ACC112 (cell line): ENCODE measurements around the gene SH2D4B.

Experiments
- H2AFZ ChIP-seq: fragments of 200-600 bp; sonication (generic); one replicate; pipeline ENCODE4 v1.6.0; 2017; ENCODE audit warnings: antibody characterized with exemption, low read length; ENCODE audit not compliant: unreplicated experiment
- H3K27ac ChIP-seq: fragments of 200-600 bp; sonication (generic); 2 replicates; pipeline ENCODE4 v1.5.1; 2014; ENCODE audit warnings: low read depth, mild to moderate bottlenecking, antibody characterized with exemption, low read length, moderate library complexity
- H3K27me3 ChIP-seq: fragments of 200-600 bp; sonication (generic); 2 replicates; pipeline ENCODE4 v1.6.1; 2014; ENCODE audit warnings: mild to moderate bottlenecking, antibody characterized with exemption, low read length, moderate library complexity, mixed read lengths; ENCODE audit not compliant: insufficient read depth
- H3K36me3 ChIP-seq: fragments of 200-600 bp; sonication (generic); 2 replicates; pipeline ENCODE4 v1.6.1; 2016; ENCODE audit warnings: mild to moderate bottlenecking, antibody characterized with exemption, low read length, moderate library complexity, mixed read lengths; ENCODE audit not compliant: insufficient read depth
- H3K4me1 ChIP-seq: fragments of 200-600 bp; sonication (generic); one replicate; pipeline ENCODE4 v1.6.1; 2016; ENCODE audit warnings: low read length, mixed read lengths; ENCODE audit not compliant: insufficient read depth, unreplicated experiment, control insufficient read depth
- H3K4me3 ChIP-seq: fragments of 200-600 bp; sonication (generic); 2 replicates; pipeline ENCODE4 v1.5.1; 2014; ENCODE audit warnings: mild to moderate bottlenecking, low read depth, low read length
- H3K79me2 ChIP-seq: fragments of 200-600 bp; sonication (generic); one replicate; pipeline ENCODE4 v1.6.0; 2016; ENCODE audit warnings: low read length; ENCODE audit not compliant: control insufficient read depth, unreplicated experiment, insufficient read depth

Gene SH2D4B

DNA sequence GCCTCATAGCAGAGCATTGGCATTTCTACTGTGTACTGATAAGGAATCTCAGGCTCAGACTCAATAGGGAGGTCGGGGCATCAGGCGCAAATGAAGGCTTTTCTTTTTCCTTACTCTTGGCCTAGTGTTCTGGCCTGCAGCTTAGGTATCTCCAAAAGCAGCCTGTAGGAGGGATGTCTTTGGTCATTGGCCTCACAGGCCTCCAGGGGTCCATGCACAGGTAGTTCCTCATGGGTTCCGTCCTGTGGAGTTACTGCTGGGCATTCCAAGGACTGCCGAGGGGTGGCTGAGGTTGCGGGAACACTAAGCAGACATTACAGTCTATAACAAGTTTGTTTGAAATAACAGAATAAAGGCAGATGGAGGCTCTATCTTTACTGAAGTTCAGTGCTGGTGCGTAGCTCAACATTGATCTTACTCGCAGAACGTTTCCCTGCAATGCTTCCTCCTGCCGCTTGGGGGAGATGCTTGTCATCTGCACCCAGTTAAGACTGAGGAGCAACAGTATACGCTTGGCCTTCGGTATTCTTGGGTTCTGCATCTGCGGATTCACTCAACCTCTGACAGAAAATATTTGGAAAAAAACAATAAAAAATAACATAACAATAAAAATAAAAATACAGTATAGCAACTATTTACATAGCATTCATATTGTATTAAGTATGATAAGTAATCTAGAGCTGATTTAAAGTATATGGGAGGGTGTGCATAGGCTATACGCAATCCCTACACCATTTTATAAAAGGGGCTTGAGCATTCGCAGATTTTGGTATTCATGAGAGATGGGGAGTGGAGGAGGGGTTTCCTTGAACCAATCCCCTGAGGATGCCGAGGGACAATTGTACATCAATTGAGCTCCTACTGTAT, 58.9 kb downstream of the SH2D4B start:
- no peak overlapping the region for H3K4me3 ChIP-seq
- H3K27ac ChIP-seq = no peak overlapping the region
- H2AFZ ChIP-seq = no peak overlapping the region
- no peaks in the 10 kb centered on the region for H3K4me1 ChIP-seq
- H3K27me3 ChIP-seq = 0 out of 2 replicates have a peak, but pooled peaks cover 2% of the 10 kb centered on the region
- no peaks in the 10 kb centered on the region for H3K36me3 ChIP-seq
- H3K79me2 ChIP-seq = no peaks in the 10 kb centered on the region

DNA sequence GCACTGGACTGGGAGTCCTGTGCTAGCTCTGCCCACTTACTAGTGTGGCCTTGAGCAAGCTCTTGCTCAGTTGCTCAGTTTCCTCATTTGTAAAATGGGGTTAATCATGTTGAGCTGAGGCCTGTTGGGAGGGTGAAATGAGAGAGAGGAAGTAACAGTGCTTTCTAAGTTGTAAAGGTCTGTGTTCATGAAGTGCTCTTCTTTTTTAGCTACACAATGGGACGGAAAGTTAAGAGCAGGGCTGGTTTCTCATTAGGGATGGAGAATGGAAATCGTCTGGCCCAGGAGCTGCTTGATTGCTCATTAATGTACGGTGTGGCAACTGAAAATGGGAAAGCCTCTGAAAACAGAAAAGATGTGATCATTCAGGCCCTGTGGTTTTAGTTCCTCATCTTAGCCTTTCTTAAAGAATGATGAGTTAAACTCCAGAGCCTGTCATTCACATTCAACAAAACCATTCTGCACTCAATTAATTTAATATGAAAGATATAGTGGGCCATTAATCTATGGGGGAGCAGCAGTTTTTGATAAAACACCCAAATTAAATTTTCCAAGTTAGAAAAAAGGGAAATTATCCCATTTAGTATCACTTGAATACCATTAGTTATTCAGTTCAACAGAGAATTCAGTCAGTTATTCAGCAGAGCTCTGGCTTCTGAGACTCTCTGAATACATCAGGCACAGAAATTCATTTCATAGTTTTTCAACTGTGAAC, 60.5 kb downstream of the SH2D4B start:
- Histone ChIP-seq H3K27ac (no peak overlapping the region), H3K4me1 (no peaks in the 10 kb centered on the region), H3K4me3 (no peak overlapping the region), H2AFZ (no peak overlapping the region), H3K27me3 (0 out of 2 replicates have a peak, but pooled peaks cover 5% of the 10 kb centered on the region), H3K79me2 (no peaks in the 10 kb centered on the region), H3K36me3 (no peaks in the 10 kb centered on the region)

DNA sequence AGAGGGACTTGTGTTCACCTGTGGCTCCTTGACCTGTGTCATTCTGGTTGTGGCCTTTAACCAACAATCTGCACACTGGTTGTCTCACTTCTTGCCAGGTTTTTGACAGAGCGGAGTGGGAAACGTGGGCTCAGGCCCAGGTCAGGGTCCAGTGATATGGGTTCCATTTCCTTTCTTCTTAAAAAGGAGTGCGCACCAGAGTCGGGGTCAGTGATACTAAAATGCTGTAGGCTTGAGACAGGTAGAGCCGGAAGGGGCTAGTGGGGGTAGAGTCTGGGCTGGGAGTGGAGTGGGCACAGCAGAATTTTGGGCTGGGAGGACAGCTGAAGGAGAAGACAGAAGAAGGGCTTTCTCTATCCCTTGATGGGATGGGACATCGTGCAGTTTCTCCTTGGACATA, 61.2 kb downstream of the SH2D4B start:
- Histone ChIP-seq H3K79me2 (no peaks in the 10 kb centered on the region), H3K27me3 (0 out of 2 replicates have a peak, but pooled peaks cover 9% of the 10 kb centered on the region), H3K4me3 (no peak overlapping the region), H3K27ac (no peak overlapping the region), H2AFZ (no peak overlapping the region), H3K4me1 (no peaks in the 10 kb centered on the region), H3K36me3 (no peaks in the 10 kb centered on the region)

DNA sequence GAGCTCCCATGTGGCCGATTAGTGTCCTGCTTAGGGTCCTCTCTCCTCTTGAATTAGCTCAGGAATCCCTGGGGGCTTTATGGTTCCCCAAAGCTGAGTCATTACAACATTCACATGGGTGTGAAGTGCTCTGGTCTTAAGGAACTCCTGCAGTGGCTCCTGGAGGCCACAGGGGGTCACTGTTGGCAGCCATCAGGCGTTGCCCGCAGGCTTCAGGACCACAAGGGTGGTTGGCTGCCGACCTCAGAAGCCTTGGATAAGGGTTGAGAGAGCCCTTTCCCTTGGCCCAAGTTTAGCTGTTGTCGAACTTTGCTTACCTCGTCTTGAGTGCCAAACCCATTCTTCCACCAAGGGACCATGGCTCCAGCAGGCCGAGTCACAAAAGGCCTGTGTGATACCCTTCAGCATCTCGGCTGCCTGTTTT, 61.7 kb downstream of the SH2D4B start:
- H3K4me1 ChIP-seq = no peaks in the 10 kb centered on the region
- H3K4me3 ChIP-seq = no peak overlapping the region
- no peaks in the 10 kb centered on the region for H3K36me3 ChIP-seq
- H3K27me3 ChIP-seq = 0 out of 2 replicates have a peak, but pooled peaks cover 11% of the 10 kb centered on the region
- no peak overlapping the region for H2AFZ ChIP-seq
- no peaks in the 10 kb centered on the region for H3K79me2 ChIP-seq
- H3K27ac ChIP-seq = no peak overlapping the region

DNA sequence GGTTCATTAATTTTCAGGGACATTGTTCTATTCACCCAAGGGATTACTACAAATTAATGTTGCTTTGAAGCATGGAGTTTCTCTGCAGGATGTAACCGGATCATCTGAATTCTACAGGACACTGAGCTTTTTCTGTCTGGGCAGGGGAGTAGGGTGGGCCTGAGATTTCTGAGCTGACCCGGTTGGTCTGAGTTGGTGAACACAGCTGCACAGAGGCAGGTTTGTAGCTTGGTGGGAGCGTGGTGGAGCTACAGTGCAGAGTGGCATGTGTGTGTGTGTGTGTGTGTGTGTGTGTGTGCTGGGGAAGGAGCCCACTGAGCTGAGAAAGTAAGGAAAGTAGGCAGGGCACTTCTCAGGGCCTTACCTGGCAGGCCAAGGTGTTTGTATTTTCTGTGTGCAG, 62.6 kb downstream of the SH2D4B start:
- Histone ChIP-seq H3K4me1 (no peaks in the 10 kb centered on the region), H3K79me2 (no peaks in the 10 kb centered on the region), H3K4me3 (no peak overlapping the region), H3K36me3 (no peaks in the 10 kb centered on the region), H2AFZ (no peak overlapping the region), H3K27me3 (peaks cover 11% of the 10 kb centered on the region; the same call in 1 of the 2 replicates), H3K27ac (no peak overlapping the region)

DNA sequence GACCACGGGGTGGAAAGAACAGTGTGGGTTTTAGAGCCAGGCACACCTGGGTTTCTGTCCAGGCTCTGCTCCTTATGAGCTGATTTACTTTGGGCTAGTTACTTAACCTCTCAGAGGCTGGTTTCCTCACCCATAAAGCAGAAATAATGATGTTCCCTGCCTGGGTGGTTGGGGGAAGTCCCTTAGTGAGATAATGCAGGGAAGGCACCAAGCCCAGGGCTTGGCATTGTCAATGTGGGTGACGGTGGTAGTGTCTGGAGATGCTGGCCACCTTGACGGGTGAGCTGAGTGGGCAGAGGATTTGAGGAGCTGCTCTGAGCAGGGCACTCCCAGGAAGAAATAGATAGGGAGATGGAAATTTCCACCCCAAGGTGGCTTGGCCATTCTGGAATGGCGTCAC, 65.2 kb downstream of the SH2D4B start:
- H3K4me1 ChIP-seq = no peaks in the 10 kb centered on the region
- H3K27me3 ChIP-seq = peaks cover 17% of the 10 kb centered on the region
- no peak overlapping the region for H3K27ac ChIP-seq
- no peak overlapping the region for H2AFZ ChIP-seq
- no peaks in the 10 kb centered on the region for H3K36me3 ChIP-seq
- H3K4me3 ChIP-seq = no peak overlapping the region
- no peaks in the 10 kb centered on the region for H3K79me2 ChIP-seq

DNA sequence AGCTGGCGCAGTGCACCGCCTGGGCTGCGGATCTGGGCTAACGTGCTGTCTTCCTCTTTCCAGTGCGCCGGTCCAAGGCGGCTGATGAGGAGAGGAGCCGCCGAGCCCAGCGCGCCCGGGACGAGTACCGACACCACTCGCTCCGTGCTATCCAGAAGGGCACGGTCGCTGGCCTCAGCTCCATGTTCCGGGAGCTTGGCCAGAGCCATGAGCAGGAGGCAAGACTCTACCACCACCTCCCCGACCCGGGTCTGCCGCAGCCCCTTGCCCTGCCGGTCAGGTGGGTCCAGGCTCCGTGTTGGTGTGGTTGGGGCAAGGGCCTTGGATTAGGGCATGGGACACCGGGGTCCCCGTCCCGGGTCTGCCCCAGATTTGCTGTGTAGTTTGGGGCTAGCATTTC, 65.8 kb downstream of the SH2D4B start:
- Histone ChIP-seq H3K79me2 (no peaks in the 10 kb centered on the region), H3K27ac (no peak overlapping the region), H2AFZ (no peak overlapping the region), H3K27me3 (peaks cover 17% of the 10 kb centered on the region), H3K4me1 (no peaks in the 10 kb centered on the region), H3K36me3 (no peaks in the 10 kb centered on the region), H3K4me3 (no peak overlapping the region)

DNA sequence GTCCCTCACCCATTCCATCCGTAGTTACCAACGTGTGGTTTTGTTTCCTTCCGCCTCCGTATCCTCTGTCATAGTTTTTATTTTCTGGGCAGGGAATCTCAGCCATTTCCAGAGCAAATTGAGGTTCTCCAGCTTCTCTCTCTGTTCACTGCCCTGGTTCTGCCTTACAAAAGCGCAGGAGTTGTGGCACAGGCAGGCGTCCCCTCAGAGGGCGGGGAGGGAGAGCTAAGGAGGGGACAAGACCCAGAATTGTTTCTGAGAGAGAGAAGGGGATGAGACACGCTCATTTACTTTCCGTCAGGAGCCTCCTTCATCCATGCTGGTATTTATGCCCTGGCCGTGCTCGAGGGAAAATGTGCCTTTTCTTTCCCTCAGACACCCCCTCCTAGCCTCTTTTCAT, 71.0 kb downstream of the SH2D4B start:
- Histone ChIP-seq H3K27me3 (peaks cover 11% of the 10 kb centered on the region), H3K27ac (no peak overlapping the region), H2AFZ (no peak overlapping the region), H3K79me2 (no peaks in the 10 kb centered on the region), H3K4me1 (no peaks in the 10 kb centered on the region), H3K4me3 (no peak overlapping the region), H3K36me3 (no peaks in the 10 kb centered on the region)

DNA sequence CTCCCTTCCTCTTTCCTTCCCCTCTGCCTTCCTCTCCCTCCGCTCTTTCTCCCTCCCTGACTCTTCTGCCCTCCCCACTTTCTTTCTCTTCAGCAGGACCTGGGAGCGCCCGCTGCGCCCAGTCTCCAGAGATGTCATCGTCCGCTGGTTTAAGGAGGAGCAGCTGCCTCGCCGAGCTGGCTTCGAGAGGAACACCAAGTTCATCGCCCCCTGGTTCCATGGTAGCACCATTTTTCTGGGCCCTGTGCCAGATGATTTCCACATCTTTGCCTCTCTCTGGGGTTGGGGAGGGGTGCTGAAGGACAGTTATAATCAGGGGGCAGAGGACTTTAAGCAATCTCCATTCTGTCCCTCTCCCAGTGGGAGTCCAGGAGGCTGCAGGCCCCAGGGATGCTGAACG, 71.6 kb downstream of the SH2D4B start:
- H3K4me1 ChIP-seq = no peaks in the 10 kb centered on the region
- no peaks in the 10 kb centered on the region for H3K79me2 ChIP-seq
- H3K27ac ChIP-seq = no peak overlapping the region
- no peak overlapping the region for H2AFZ ChIP-seq
- H3K27me3 ChIP-seq = peaks cover 7% of the 10 kb centered on the region
- H3K4me3 ChIP-seq = no peak overlapping the region
- H3K36me3 ChIP-seq = no peaks in the 10 kb centered on the region

DNA sequence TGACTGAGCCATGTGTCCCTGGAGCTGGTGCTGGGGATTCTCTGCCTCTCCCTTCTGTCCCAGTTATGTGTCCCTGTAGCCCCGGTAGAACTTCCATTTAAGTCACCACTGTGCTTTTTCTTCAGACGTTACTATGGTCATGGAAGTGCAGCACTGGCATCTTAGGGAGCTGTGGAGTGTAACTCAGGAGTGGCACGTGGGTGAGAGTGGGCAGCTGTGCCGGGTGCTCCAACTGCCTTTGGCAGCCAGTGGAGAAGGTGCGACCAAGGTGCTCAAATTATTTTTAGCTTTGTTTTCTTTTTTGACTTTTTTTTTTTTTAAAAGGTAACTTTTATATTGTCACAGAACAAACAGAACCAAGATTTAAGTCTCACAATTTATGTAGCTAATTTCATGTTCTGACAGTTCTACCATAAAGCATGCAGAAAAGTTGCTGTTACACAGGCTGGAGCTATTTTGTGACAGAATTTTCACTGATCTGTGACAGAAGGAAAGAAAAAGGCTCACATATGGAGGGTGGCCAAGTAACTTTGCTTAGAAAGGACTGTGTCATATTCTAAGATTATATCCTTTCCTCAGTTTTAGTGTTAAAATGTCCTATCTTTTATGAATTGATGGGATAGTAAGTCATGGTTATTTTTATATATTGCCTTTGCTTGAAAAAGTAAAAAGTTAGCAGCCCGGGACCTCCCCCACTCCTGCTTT, 73.9 kb downstream of the SH2D4B start:
- Histone ChIP-seq H3K36me3 (no peaks in the 10 kb centered on the region), H3K4me3 (no peak overlapping the region), H3K79me2 (no peaks in the 10 kb centered on the region), H2AFZ (no peak overlapping the region), H3K27me3 (peaks cover 7% of the 10 kb centered on the region; the same call in 1 of the 2 replicates), H3K27ac (no peak overlapping the region), H3K4me1 (no peaks in the 10 kb centered on the region)
